CD4-positive, alpha-beta T cell treated with Interleukin-2 at 100 ng/mL for 4 hours (primary cell): ENCODE data around the gene WDR59.
"Not testable (repeated sequence)": the region's sequence is repeated elsewhere in the genome, so short reads cannot be mapped to it uniquely, and the experiment has no call there.

Source experiments
- DNase-seq: peaks from one replicate; pipeline ENCODE4 v3.0.0-alpha.2; 2020; ENCODE audit warnings: low spot score

The WDR59 gene

DNA sequence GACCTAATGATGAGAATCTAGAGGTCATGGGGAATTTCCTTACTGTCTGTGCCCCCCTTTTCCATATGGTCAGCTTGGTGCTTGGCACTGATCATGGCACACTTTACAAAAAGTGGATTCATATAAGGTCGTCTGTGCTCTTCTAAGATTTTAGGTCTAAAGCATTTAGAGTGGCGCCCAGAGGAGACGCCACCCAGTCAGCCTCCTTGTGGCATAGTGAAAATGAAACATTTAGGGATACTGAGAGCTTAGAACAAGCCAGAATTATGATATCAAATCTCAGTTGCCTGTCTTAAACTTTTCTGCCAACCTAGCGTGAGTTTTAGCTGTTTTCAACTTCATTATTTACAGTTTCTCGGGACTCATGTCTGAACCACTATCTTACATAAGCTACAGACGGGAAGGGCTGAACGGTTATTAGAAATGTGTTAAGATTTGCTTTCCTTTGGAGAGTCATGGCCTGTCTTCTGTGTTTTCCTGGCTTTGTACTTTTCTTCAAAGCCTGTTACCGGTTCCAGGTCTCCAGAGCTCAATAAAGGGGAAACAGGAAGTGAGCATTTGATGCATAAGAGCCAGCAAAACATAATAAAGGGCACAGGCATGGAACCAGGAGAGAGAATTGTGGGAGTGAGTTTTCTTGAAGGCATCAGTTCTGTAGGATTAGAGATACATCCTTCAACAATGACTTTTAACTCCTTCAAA, 27.6 kb upstream of the WDR59 start:
- peak; percentile 7 for DNase-seq

DNA sequence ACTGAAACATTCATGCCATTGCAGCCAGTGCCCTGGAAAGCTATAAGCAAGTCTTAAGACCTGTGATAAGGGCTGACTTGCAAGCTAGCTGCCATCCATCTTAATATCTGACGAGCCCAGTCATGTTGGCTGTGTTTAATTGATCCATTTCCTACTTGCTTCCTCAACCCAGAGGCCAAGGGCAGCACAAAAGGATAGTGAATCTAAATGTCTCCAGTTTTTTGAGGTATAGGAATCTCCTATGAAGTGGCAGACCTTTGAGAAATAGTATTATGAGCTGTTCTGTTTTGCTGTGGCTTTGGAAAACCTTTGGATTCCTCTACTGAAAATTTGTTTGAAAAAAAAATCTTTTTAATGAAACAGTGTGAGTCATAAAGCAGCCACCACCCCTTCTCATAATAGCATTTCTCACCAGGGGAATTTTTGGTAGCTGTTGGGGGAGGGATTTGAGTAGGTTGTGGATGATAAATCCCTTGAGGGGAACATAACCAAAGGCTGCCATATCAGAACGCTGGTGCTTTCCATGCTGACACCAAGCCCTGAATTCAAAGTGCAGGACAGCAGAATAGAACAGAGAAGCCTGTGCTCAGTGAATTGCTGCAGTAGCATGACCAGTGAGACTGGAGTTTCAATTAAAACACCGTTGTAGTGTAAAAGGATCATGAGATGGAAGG, 26.8 kb upstream of the WDR59 start:
- peak; percentile 72 for DNase-seq

DNA sequence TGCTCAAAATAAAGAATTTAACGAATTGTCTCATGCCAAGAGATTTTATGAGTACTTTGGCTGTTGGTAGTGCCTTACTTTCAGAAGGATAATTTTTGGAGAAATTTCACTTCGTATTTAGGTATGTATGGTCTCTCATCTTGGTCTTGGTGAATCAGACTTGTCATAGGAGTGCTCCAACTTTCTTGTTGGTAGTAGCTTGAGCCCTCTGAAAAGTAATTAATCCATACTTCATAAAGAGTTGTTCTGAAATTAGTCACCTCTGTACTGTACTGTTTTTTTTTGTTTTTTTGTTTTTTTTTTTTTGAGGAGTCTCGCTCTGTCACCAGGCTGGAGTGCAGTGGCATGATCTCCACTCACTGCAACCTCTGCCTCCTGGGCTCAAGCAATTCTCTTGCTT, 25.5 kb upstream of the WDR59 start:
- DNase-seq: no peak

DNA sequence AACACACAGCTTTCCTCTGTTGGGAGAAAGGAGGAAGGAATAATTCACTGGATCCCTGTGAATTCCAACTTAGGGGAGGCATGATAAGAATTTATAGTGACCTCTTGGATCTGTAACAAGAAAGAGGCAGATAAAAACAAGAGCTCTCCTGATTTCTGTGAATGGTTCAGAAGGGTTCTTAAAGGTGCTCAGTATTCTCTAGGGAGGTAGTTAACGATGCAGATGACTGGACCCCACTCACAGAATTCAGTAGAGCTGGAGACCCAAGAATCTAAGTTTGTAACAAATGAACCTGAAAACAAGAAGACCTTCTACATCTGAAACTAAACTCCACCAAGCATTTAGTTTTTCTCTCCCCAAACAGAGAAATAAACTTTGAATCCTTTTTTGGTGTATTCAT, 22.5 kb upstream of the WDR59 start:
- no peak for DNase-seq

DNA sequence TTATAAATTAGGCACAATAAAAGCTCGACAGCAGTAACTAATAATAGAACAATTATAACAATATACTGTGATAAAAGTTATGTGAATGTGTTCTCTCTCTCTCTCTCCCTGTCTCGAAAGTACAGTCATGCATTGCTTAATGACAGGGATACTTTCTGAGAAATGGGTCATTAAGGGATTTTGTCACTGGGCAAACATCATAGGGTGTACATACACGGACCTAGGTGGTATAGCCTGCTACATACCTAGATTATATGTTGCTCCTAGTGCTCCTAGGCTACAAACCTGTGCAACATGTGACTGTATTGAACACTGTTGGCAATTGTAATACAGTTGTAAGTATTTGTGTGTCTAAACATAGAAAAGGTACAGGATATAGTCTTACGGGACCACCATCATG, 20.8 kb upstream of the WDR59 start:
- no peak for DNase-seq

DNA sequence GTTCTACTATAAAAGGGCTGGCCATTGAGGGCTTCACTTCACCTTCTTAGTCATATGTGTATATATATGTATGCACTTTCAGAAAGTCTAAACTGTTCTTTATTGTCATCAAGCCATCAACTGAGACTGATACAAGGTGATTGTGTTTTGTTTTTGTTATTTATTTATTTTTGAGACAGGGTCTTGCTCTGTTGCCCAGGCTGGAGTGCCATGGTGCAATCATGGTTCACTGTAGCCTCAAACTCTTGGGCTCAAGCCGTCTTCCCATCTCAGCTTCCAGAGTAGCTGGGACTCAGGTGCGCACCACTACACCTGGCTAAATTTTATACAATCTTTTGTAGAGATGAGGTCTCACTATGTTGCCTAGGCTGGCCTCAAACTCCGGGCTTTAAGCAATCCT, 19.5 kb upstream of the WDR59 start:
- no peak for DNase-seq

DNA sequence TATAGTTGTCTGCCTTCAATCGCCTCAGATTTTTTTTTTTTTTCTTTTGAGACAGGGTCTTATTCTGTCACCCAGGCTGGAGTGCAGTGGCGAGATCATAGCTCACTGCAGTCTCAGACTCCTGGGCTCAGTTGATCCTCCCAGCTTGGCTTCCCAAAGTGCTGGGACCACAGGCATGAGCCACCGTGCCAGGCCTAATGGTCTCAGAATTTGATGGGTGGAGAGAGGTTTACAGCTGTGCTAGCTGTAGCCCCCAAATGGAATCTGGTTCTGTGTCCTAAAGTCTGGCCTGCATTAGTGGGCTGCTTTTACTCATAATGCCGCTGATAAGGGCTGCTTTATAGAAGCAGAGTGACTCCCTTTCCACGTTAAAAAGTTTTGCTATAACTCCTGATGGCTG, 19.0 kb upstream of the WDR59 start:
- no peak for DNase-seq

DNA sequence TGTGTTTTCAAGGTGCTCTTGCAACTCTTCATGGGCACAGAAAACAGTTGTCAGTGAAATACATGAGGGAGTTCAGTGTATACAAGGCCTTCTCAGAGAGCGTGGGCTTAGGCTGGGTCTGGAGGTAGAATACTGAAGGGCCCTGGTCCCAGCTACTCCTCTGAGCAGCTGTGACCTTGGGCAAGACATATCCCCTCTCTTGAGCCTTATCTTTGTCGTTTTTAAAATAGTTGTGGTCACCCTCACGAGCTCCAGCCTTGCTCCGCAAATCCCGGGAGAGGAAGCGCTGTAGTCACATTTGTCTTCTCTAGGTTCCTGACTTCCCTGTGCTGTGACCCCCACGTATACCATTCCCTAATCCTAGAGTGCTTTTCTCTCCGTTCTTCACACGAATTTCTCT, 17.6 kb upstream of the WDR59 start:
- no peak for DNase-seq

DNA sequence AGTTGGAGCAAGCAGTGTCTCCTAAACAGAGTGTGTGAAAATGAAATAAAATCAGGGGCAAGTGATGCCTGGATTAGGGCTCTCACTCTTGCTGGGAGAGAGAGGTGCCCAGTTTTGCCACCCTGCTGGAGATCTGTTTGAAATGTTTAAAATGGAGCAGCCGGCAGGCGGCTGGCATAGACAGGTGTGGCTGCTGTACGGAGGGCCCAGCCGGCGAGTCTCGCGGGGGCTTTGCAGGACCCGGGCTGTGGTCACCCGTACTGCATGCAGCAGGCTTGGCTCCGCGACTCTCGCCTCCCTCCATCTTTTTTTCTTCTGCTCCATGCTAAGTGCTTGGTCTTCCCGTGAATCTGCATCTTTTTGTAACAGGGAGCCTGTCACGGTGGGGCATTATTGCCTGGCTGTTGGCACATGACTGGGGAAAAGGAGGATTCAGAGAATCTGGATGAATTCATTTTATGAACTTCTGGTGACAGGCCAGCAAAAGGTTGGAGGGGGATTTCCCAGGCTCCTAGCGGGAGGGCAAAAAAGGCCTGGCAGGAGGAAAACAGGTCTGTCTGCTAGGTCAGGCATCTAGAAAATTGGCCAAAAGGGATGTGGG, 15.7 kb upstream of the WDR59 start:
- DNase-seq: no peak

DNA sequence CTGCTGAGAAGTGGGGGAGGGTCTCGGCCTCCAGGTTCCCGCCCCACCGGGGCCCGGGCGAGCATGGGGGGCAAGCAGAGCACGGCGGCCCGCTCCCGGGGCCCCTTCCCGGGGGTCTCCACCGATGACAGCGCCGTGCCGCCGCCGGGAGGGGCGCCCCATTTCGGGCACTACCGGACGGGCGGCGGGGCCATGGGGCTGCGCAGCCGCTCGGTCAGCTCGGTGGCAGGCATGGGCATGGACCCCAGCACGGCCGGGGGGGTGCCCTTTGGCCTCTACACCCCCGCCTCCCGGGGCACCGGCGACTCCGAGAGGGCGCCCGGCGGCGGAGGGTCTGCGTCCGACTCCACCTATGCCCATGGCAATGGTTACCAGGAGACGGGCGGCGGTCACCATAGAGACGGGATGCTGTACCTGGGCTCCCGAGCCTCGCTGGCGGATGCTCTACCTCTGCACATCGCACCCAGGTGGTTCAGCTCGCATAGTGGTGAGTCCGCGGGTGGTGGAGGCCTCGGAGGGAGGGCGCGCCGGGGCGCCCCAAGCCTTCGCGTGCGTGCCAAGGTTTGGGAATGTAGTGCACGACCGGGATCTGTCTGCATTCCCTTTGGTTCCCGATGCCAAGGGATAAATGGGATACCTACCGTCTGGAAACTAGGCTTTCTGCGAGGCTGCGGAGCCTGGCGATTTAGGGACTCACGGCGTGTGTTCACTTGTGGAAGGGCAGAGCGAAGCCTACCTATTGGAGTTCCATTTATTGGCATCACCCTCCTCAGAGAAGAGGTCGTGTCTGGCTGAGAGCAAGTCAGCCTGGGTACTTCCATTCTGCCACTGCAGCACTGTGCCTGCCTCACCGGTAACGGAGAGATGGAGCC, 14.9 kb upstream of the WDR59 start:
- peak; percentile 65 for DNase-seq

DNA sequence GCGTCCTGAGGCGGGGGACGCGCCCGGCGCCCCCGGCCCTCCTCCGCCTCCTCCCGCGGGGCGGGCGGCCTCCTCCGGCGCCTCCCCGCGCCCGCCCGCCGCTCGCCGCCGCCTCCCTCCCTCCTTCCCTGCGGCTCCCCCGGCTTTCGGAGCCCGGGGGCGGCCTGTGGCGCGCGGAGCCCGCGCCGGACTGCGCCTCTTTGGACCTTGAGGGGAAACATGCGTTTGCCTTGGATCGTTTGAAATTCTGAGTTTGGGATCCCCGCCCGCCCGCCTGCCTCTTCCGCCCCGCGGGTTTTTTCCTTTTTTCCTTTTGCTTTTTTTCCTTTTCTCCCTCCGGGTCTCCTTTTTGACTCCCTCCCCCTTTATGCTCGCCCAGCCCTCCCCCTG, 14.3 kb upstream of the WDR59 start:
- DNase-seq: peak; percentile 13

DNA sequence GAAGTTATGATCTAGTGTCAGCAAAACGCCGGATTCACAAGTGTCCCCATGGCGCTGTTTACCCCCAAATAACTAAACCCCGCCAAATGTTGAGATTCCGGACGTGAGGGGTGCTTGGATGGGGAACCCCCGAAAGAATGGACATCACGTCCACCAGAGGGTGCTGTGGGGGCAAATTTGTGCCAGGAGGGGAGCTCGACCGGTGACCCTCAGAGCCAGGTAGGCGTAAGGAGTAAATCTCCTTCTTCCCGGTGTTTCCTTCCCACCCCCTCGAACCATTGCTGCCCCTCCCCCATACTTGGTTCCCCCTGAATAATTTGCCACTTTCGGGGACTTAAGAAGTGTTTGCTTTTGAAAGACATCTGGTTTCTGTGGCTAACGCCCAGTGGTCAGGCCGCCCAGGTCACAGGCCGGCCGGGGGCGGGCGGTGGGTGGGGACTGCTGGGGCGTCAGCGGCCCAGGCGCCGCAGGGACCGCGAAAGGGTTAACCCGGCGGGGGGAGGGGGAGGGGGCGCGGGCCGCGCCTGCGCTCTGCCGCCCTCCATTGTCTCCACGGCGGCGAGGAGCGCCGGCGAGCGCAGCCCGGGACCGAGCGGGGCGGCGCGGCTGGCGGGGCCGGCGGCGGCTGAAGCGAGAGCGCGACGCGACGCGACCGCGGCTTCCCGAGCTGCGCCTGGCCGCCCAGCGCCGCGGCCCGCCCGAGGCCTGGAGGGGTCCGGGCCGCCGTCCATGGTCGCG, 13.7 kb upstream of the WDR59 start, which contains the start of gene ZNRF1:
TSS of gene ZNRF1 (plus strand) at position 544 of the 738 bp plus-strand sequence. CDS start 648 bp downstream, outside the sequence.
- DNase-seq: peak; percentile 83

DNA sequence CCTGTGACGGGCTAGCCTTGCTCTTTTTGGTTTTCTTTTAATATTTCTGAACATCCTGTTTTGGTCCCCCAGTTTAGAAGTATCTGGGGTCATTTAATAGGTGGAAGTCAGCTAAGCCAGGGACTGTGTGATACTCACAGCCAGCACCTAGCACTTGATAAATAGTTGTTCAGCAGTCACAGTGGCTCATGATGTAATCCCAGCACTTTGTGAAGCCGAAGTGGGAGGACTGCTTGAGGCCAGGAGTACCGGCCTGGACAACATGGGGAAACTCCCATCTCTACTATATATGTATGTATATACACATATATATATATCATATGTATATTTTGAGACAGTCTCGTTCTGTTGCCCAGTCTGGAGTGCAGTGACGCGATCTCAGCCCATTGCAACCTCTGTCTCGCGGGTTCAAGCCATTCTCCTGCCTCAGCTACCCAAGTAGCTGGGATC, 12.1 kb upstream of the WDR59 start:
- no peak for DNase-seq

DNA sequence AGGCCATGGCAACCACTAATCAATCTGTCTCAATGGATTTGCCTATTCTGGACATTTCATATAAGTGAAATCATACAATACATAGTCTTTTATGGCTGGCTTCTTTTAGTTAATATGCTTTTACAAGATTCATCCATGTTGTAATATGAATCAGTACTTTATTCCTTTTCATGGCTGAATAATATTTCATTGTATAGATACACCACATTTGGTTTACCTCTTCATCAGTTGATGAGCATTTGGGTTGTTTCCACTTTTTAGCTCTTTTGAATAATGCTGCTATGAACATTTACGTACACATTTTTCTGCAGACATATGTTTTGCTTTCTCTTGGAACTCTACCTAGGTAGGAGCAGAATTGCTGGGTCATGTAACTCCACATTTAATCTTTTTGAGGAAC, 11.1 kb upstream of the WDR59 start:
- DNase-seq: no peak

DNA sequence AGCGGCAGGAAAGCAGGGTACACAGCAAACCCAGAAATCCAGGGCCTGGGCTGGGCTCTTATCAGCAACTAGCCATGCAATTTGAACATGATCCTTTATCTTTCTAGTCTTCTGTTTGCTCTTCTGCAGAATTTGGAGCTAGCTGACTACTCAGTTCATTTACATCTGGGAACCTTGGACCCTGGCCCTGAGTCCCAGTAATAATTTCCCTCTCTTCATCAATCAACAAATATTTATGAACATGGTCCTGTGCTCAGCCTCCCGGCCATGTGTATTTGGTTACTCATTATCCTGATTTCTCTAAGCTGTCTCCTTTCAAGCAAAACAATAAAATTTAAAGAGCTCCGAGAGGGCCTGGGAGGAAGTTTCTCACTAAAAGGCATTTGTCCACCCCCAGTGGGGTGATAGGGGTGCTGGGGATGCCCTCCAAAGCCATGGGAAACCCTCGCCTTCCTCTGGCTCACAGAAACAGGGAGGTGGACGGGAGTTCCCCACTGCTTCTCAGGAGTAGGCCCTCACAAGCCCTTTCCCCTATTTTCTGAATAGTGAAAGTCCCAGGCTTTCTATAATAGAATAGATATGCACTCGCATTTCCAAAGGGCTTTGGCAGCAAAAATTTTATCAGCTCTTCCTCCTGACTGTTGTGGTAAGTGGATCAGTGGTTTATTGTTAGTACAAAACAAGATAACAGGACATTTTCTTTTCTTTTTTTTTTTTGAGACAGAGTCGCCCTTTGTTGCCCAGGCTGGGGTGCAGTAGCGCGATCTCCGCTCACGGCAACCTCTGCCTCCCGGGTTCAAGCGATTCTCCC, 6.9 kb upstream of the WDR59 start:
- DNase-seq: no peak

DNA sequence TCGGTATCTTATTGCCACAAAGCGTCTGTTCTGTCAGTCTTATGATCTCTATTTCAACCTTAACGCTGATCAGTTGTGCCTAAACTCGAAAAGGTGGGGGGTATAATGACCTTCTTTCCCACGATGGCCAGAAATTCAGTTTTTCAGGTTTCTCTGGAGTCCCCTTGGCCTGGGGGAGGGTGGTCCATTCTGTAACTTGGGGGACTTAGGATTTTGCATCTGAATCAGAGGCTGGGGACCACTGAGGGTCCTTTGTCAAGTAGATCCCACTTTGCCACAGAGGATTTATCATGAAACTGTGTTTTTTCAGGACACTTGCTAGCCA, 6.3 kb upstream of the WDR59 start:
- DNase-seq: no peak

DNA sequence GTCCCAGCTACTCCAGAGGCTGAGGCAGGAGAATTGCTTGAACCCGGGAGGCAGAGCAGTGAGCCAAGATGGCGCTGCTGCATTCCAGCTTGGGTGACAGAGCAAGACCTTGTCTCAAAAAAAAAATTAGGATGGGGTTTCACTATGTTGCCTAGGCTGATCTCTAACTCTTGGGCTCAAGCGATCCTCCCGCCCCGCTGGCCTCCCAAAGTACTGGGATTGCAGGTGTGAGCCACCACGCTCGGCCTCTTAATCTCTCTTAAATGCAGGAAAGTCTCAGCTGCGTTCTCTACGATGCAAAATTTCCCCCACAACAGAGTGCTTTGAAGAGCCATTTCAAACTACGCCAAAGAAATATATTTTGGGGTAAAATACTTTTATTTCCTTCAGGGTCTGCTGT, 5.9 kb upstream of the WDR59 start:
- DNase-seq: no peak

DNA sequence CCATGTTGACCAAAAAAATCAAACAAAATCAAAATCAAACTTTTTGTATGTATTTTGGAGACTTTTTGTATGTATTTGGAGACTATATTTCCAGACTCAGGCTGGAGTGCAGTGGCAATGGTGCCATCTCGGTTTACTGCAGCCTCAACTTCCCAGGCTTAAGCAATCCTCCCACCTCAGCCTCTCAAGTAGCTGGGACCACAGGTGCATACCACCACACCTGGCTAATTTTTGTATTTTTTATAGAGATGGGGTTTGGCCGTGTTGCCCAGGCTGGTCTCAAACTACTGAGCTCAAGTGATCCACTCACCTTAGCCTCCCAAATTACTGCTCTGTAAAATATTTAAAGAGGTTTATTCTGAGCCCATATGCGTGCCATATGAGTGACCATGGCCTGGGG, 4.9 kb upstream of the WDR59 start:
- not testable (repeated sequence) for DNase-seq

DNA sequence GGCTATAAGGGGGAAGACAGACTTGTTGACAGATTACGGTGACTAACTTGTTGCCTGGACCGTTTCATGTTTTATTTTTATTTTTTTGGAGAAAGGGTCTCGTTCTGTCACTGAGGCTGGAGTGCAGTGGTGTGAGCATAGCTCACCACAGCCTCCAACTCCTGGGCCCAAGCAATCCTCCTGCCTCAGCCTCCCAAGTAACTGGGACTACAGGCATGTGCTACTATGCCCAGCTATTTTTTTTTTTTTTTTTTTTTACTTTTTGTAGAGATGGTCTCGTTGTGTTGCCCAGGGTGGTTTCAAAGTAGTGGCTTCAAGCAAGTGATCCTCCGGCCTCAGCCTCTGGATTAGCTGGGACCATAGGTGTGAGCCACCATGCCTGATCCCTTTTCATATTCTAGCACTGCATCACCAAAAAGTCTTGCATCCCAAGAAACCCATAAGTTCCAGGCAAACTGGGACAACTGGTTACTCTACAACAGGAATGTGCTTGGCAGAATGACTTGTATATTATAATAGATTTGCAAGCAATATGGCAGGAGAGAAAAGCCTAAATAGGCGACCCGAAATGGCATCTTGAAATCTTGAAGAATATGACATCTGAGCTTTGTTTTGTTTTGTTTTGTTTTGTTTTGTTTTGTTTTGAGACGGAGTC, 2.2 kb upstream of the WDR59 start:
- no peak for DNase-seq

DNA sequence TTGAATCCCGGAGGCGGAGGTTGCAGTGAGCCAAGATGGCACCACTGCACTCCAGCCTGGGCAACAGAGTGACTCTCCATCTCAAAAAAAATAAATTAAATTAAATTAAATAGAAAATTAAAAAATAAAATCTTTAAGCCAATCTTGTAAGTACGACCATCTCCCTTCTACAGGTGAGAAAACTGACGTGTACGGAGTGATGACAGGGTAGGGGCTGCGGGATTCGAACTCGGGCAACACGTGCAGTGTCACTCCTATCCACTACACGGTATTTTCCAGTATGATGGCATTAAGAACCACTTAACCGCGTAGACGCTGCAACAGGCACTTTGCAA, 762 bp downstream of the WDR59 start:
- peak; percentile 26 for DNase-seq

DNA sequence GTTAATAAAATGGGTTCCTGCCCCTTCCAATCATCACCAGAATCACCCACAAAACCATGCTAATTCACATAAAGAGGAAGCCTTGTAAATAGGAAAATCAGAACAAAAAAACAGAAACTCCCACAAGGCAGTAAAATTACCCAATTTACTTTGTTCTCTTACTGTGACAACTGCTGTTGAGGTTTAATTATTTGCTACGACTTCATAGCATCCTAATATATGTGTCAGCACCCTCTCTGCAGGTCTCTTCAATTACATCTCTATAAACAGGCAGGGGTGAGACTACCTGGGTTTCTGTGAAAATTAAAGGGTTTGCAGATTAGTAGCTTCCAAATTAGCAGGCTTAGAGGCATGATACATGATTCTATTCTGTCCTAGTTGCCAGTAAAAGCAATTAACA, 2.7 kb downstream of the WDR59 start:
- DNase-seq: no peak
